T follicular helper cell (primary cell): ENCODE measurements around the gene PER2.

Source experiments
- DNase-seq: peaks from one replicate; pipeline ENCODE4 v3.0.0-alpha.2; 2020; ENCODE audit warnings: low read depth

The PER2 gene

DNA sequence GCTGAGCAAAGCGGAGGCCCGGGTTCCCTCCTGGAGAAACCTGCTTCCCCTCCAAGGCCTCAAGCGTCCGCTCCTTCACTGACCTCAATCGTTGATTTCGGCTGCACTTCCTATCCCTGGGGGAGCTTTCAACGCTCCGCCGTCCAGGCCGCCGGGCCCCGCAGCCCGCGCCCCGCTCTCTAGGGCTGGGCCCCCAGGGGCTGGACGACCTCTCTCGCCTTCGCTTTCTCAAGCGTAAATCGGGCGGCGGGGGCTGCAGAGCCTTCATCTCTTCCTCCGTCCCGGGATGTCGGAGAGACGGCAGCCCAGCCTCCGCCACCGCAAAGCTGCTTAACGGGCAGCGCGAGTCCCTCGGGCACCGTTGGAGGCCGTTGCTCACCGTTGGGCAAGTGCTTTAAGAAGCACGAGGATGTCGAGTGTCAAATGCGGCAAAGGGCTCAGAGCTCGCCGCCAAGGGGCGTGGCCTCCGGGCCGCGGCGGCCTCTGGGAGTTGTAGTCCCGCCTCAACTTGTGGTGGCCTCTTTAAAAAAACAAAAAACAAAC is 57.1 kb downstream of the PER2 start:
- DNase-seq, result peak; percentile 69

- DNase-seq, result no peak
Measured at GRCh38 chr2:238230699-238231098, 57.7 kb downstream of the PER2 start.

GRCh38 chr2:238228700-238229099 is 59.7 kb downstream of the PER2 start:
- DNase-seq, result no peak

- DNase-seq, result no peak
Measured at GRCh38 chr2:238227587-238228032, 60.8 kb downstream of the PER2 start.

DNA sequence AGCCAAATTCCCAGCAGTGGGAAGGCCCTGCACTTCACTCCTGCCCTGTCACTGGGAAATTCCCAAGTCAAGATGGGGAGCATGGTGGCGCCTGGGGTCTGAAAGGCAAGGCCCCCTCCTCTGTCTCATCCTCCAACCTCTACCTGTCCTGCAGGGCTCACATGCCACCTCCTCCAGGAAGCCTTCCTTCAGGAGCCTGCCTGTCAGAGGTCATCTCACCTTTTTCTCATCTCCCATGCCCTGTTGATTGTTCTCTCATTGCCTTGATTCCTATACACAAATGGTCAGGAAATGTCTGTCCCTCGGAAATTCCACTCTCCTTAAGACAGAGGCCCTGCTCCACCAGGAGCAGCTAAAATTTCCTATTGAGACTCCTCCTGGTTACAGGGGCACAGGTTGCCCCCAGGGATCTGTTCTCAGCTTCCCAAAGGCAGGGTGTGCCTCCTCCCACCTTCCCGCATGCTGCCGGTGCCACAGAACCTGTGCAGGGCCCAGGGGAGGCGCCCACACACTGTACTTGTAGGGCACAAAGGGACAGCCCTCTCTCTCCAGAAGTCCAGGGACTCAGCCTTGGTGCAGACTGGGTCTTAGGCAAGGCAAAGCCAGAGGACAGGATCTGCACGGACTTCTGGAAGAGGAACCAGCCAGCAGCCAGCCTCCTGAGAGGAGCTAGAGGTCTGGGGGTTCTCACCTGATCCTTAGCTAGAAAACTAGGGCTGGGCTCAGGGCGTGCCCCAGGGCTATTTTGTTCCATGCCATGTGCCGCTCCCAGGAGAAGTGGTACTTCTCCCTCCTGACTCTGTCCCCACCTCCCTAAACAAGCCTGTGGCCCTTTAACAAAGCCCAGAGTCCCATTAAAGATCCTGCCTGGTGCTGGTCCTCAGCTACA is 61.5 kb downstream of the PER2 start:
- DNase-seq, result no peak

DNA sequence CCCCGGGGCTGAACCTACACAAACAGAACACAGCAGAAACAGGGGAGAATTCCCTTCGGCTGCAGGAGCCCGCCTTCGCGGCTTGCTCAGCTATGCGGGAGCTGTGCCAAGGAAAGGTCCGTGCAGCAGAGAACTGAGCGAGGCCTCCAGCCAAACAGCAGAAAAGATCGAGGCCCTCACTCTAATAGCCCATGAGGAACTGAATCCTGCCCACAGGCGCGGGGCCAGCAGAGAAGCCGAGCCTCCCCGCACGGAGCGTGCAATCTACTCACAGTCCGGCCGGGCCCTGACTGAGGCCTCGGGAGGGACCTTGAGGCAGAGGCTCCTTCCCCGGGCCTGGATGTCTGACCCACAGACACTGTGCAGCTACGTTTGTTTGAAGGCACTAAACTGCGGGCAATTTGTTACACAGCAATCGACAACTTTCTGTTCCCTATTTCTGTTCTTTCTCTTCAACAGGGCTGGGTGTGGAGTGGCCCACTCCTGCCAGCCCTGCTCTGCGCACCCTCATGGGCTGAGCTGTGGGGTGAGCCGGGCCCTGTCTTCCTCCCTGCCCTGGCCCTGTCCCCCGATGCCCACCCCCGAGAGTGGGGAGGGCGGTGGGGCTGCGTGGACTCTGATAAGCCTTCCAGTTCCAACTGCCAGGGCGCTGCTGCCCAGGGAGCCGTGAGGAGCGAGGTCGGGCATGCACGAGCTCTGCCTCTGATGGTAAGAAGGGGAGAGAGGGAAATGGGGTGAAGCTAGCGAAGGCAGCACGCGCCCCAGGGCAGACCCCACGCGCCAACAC is 62.3 kb downstream of the PER2 start:
- DNase-seq, result no peak

DNA sequence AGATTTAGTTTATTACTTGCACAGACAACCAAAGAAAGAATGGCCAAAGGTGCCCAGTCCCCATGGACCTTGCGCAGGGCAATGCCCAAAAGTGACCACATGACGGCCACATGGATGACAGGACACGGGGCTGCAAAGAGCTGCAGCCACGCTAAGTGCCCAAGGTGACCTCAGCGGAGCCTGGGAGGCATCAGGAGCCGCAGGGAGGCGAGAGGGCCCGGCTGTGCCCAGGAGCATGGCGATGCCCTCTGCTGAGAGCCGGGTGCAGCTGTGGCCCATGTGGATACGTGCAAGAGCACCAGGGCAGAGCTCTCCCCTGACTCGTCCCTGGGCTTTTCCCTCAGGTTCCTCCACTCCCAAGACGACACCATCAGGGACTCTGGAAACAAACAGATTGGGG is 63.3 kb downstream of the PER2 start:
- DNase-seq, result no peak

DNA sequence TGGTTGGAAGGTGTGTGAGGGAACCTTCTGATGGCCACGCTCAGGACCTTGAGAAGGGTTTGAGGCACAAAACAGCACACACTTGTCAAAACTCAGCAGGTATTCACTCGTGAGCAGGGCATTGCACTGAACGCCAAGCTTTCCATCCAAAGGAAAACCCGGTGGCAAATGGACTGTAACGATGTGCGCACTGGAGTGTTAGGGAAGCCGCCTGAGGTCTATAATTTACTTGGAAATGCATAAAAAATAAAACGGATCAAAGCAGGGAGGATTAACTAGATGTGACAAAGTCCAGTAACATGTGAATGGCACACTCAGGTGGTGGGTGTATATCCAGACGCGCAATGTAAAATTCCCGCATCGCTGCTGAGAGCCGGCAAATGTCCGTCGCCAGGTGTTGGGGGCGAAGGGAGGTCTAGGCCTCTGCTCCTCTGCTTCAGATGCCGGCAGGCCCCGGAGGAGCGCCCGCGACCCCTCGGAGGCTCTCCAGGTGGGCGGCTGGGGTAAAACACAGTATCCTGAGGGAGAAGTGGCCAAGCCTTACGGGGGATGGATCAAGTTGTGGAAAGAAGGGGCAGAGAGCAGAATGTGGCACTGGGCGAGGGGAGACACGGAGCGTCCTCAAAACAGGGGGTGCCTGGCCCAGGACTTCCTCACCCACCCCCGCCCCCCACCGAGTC is 63.9 kb downstream of the PER2 start:
- DNase-seq, result no peak

DNA sequence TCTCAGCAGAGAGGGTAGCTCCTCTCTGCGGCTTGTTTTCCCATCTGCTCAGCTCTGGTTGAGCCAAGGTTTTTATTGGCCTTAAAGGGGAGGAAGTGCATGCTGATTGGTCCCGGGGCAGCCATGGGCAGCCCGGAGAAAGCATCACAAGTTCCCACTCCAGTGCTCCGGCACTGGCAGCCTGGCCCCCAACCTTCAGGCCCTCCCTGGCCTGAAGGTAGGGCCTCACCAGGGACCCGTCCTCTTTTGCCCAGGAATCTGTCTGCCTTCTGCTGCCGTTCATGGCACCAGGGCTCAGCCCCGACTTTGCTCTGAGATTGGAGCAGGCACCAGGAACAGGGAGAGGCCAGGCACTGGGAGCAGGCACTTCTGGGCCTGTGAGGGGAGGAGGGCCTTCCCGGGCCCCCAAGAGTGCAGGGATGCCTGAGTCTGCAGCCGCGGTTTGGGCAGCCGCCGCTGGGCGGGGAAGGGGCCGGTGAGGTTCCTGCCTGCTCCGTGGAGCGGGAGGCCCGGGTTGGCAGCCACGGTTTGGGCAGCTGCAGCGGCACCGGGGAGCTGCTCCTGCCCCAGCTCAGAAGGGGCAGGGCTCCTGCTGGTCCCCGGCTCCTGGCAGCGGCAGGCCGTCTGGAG is 67.4 kb downstream of the PER2 start:
- no peak for DNase-seq

DNA sequence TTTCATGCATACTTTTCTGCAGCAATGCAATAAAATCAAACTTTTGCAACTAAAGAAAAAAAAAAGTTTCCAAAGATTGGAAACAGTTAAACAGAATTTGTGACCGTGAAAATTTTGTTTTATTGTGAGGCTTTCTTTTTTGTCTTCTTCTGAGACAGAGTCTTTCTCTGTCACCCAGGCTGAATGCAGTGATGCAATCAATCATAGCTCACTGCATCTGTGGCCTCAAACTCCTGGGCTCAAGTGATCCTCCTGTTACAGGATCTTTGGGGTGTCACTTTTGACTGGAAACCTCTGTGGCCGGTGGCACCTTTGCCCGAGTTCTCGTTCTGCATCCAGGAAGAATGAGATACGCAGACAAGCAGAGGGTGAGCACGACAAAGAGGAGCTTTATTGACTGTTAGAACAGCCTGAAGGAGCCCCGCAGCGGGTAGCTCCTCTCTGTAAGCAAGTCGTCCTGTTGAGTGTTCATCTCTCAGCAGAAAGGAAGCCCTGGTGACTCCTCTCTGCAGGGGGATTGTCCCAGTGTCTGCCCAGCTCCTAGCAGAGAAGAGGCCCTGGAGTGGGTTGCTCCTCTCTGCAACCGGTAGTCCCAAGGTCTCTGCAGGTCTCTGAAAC is 68.0 kb downstream of the PER2 start:
- no peak for DNase-seq

DNA sequence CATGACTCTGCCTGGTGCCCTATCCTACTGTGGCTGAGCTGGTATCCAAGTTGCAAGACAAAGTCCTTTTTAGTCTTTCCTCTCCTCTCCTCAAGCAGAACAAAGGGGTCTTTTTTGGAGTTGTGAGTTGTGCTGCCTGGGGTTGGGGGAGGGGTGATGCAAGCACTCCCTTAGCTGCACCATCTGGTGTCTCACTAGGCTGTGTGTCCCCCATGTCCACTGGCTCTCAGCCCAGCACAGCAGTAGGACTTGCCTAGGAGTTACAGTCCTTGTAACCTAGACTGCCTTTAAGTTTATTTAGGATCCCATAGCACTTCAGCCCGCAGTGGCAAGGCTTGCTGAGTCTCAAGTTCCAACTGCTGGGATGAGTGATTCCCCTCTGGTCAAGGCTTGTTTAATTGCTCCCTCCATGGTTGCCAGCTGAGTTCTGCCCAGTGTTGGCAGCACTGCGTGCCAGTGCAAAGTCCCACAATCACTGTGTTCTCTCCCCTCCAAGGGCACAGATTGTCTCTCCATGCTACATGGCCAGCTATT is 71.7 kb downstream of the PER2 start:
- DNase-seq, result no peak

- no peak for DNase-seq
Measured at GRCh38 chr2:238207006-238207405, 81.4 kb downstream of the PER2 start.

DNA sequence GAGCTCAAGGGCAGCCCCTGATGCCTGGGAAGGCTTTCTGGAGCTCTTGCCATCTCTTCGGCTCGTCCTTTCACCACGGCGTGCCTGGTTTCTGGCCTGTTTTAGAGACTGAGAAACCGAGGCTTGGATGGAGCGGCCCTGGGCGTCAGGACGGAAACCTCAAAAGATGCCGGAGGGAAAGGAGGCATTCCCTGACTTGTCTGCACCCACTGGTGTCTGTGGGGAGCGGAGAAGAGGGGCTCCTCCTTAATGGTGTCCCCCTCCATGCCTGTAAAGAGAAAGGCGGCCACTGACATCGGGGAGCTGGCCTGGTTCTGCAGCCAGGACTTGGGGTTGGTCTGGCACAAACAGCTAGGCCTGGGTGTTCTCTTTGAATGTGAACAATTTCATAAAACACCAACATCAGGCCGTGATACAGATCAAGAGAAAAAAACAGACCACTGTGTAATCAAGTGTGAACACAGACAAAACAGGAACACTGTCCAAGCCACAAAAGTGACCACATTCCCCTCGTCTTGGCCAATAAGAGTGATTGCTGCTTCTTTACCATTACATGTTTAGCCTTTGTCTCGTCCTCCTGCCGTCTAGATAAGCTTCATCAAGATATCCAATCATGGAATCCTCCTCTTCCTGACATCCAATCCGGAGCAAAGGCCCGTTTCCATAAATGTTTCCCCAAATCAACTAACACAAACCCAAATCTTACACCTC is 84.3 kb downstream of the PER2 start:
- no peak for DNase-seq

GRCh38 chr2:238203094-238203972 is 85.1 kb downstream of the PER2 start, which contains the start of gene ILKAP:
Gene ILKAP, minus strand, starts transcription at chr2:238203695. Its CDS starts 142 bp downstream, at chr2:238203553.
- peak; percentile 86 for DNase-seq

DNA sequence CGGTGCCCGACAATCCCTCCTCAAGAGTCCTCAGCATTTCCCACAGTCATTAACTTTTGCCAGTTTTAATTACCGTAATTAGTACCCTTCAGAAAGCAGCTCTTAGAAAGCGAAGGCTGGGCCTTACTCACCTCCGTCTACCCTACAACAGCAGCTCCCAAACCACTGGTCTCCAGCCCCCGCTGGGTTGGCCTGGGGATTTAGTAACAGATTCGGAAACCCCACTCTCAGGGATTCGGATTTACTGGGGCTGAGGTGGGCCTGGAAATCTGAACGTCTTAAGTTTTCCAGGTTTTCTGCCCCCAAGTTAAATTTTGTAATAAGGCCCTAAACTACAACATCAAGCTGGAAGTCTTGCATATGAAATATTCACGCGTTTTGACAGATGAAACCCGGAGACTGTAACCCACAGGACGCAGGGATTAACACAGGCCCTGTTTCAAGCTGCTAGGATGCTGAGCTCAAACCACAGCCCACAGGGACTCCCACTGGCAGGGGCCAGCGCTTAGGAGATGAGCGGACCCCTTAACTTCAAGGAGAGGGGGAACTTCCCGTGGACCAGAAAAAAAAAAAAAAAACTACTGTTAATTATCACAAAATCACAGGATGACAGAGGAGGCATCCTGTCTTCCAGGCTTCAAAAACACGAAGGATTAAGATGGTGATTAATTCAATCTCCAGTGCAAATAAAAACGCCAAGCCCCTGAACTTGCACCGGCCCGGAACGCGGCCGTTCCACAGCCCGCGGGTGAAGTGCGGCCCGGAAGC is 85.9 kb downstream of the PER2 start:
- no peak for DNase-seq
